CD14-positive monocyte (primary cell): Measurements from ENCODE around the gene YIPF4. TPM values are rescaled to one million over a fixed set of nuclear protein-coding genes. Genes with fewer than 3 reads are reported as not detected.

ENCODE experiments used
- DNase-seq, 3 donors: peaks; one replicate each; pipeline ENCODE4 v3.0.0-alpha.2; 2011 to 2022
- H2AFZ ChIP-seq: 2 replicates; pipeline ENCODE4 v1.6.0; 2012; ENCODE audit warnings: mild to moderate bottlenecking, low read depth, low read length, inconsistent platforms; ENCODE audit not compliant: insufficient read depth, poor library complexity, severe bottlenecking
- H3K27ac ChIP-seq, 2 donors: 1 replicate in 1 of 2; 2 replicates in 1 of 2; pipeline ENCODE4 v1.5.1; 2012 to 2013; ENCODE audit warnings: low read length in 2 of 2, control low read depth in 1 of 2, inconsistent platforms in 1 of 2, low read depth in 1 of 2, mild to moderate bottlenecking in 1 of 2
- H3K27me3 ChIP-seq, 2 donors: one replicate each; pipeline versions ENCODE4 v1.6.0 to v1.6.1; 2011 to 2013; ENCODE audit warnings: low read length in 2 of 2; ENCODE audit not compliant: control insufficient read depth in 2 of 2, insufficient read depth in 2 of 2
- H3K36me3 ChIP-seq, 2 donors: replicated peaks in 1 of 2; 1 replicate in 1 of 2; 2 replicates in 1 of 2; pipeline versions ENCODE4 v1.5.1 to v1.6.1; 2012 to 2013; ENCODE audit warnings: low read length in 2 of 2, control low read depth in 1 of 2, inconsistent platforms in 1 of 2, mild to moderate bottlenecking in 1 of 2; ENCODE audit not compliant: insufficient read depth in 2 of 2, control insufficient read depth in 1 of 2
- H3K4me1 ChIP-seq, 2 donors: 1 replicate in 1 of 2; 2 replicates in 1 of 2; pipeline versions ENCODE4 v1.5.1 to v1.6.1; 2012 to 2013; ENCODE audit warnings: low read length in 2 of 2, control low read depth in 1 of 2, inconsistent platforms in 1 of 2, mild to moderate bottlenecking in 1 of 2, moderate library complexity in 1 of 2; ENCODE audit not compliant: insufficient read depth in 2 of 2, control insufficient read depth in 1 of 2
- H3K4me2 ChIP-seq: replicated peaks from 2 replicates; pipeline ENCODE3; 2012; ENCODE audit warnings: low read length, moderate library complexity, mild to moderate bottlenecking; ENCODE audit not compliant: poor library complexity, severe bottlenecking; ENCODE audit errors: extremely low read depth
- H3K4me3 ChIP-seq, 3 experiments: fragments of 200-600 bp in 1 of 3; sonication (generic) in 1 of 3; replicated peaks in 1 of 3; 1 replicate in 2 of 3; 2 replicates in 1 of 3; pipeline ENCODE4 v1.5.1; 2011 to 2013; ENCODE audit warnings: low read length in 3 of 3, mild to moderate bottlenecking in 3 of 3, control low read depth in 2 of 3, low read depth in 2 of 3, inconsistent platforms in 1 of 3, moderate library complexity in 1 of 3
- H3K79me2 ChIP-seq: 2 replicates; pipeline ENCODE4 v1.6.0; 2012; ENCODE audit warnings: mild to moderate bottlenecking, control low read depth, inconsistent platforms, low read length, moderate library complexity; ENCODE audit not compliant: insufficient read depth
- H3K9ac ChIP-seq: 2 replicates; pipeline ENCODE4 v1.6.0; 2017; ENCODE audit warnings: low read length, mild to moderate bottlenecking; ENCODE audit not compliant: insufficient read depth, poor library complexity, severe bottlenecking
- H3K9me3 ChIP-seq, 2 donors: replicated peaks in 1 of 2; 1 replicate in 1 of 2; 2 replicates in 1 of 2; pipeline versions ENCODE4 v1.5.1 to v1.6.1; 2012 to 2013; ENCODE audit warnings: low read length in 2 of 2, control low read depth in 1 of 2; ENCODE audit not compliant: control insufficient read depth in 1 of 2, insufficient read depth in 1 of 2
- H4K20me1 ChIP-seq: 2 replicates; pipeline ENCODE4 v1.6.0; 2012; ENCODE audit warnings: mild to moderate bottlenecking, low read length, control low read depth, moderate library complexity; ENCODE audit not compliant: insufficient read depth
- H3K27ac Mint-ChIP-seq, 7 donors: one replicate each; pipeline ENCODE4 v1.8.0; 2020; ENCODE audit warnings: mild to moderate bottlenecking in 7 of 7, mixed read lengths in 7 of 7, moderate library complexity in 6 of 7, inconsistent platforms in 2 of 7
- H3K27me3 Mint-ChIP-seq, 3 donors: one replicate each; pipeline ENCODE4 v1.8.0; 2021 to 2022; ENCODE audit warnings: low read depth in 3 of 3, mild to moderate bottlenecking in 3 of 3, mixed read lengths in 3 of 3, moderate library complexity in 3 of 3, inconsistent platforms in 1 of 3
- H3K36me3 Mint-ChIP-seq, 2 donors: one replicate each; pipeline ENCODE4 v1.8.0; 2020; ENCODE audit warnings: mixed read lengths in 2 of 2, inconsistent platforms in 1 of 2, mild to moderate bottlenecking in 1 of 2
- H3K4me1 Mint-ChIP-seq: one replicate; pipeline ENCODE4 v1.8.0; 2020; ENCODE audit warnings: mild to moderate bottlenecking, mixed read lengths
- H3K4me3 Mint-ChIP-seq, 2 donors: one replicate each; pipeline ENCODE4 v1.8.0; 2020; ENCODE audit warnings: mild to moderate bottlenecking in 2 of 2, mixed read lengths in 2 of 2, moderate library complexity in 1 of 2
- H3K9me3 Mint-ChIP-seq, 7 donors: one replicate each; pipeline ENCODE4 v1.8.0; 2020 to 2022; ENCODE audit warnings: mixed read lengths in 7 of 7, mild to moderate bottlenecking in 6 of 7, moderate library complexity in 6 of 7, inconsistent platforms in 2 of 7
- CTCF ChIP-seq: fragments of 200-600 bp; IDR thresholded peaks from one replicate; pipeline ENCODE4 v1.8.0; 2022; ENCODE audit warnings: antibody characterized with exemption, mild to moderate bottlenecking
- WGBS: methylation state at CpG from one replicate; pipeline ENCODE4 v1.1.5; 2013; ENCODE audit warnings: missing lambda C conversion rate; ENCODE audit not compliant: insufficient coverage; 5-methylcytosine and 5-hydroxymethylcytosine counted together
- intact Hi-C, 2 donors: fragments of 100-400 bp; cut with micrococcal nuclease; formaldehyde crosslinking; loops; one replicate each; pipeline versions ENCODE4 v1.15.0 to v1.15.1; 2023
- polyA plus RNA-seq, 3 donors: library from polyadenylated mRNA; depleted of rRNA in 1 of 3; unstranded in 2 of 3; stranded (reverse) in 1 of 3; fragments of 300-500 nt in 2 of 3; fragments of >200 nt in 1 of 3; fragmentation: Illumina TruSeq in 2 of 3; gene quantifications; 1 replicate in 2 of 3; 2 replicates in 1 of 3; pipeline ENCODE4 v1.2.3, GENCODE V29; 2012 to 2021

YIPF4 gene
- polyA plus RNA-seq, 3 donors: 1.5 to 25.7 (median 20.0) TPM

- H3K9me3 ChIP-seq: no peaks in the 10 kb centered on the region
- Mint-ChIP-seq H3K27me3 (peaks cover 0 to 5% (median 0%) of the 10 kb centered on the region in 3 donors), H3K4me1 (peaks cover 22% of the 10 kb centered on the region), H3K36me3 (peaks cover 10 to 21% of the 10 kb centered on the region in 2 donors), H3K4me3 (peak overlapping the region; percentile 88 to 93), H3K27ac (peak overlapping the region; percentile 96 to 98 (median 97)), H3K9me3 (peaks cover 0 to 3% (median 0%) of the 10 kb centered on the region in 7 donors)
- intact Hi-C loops: no loop called here
- no peak for DNase-seq
- H3K9ac ChIP-seq: peak overlapping the region; percentile 98
- 82% methylated on average over 3 of the region's 5 CpGs for WGBS
- no peaks in the 10 kb centered on the region for H3K27me3 ChIP-seq
- peaks cover 13 to 25% of the 10 kb centered on the region in 2 donors for H3K4me1 ChIP-seq
- peaks cover 4 to 18% of the 10 kb centered on the region in 2 donors for H3K36me3 ChIP-seq
- H3K4me3 ChIP-seq: peak overlapping the region; percentile 65 to 86 (median 82)
- no peak for TF ChIP-seq CTCF
- H3K27ac ChIP-seq: peak overlapping the region; percentile 70 to 98
- H4K20me1 ChIP-seq: peaks cover 11% of the 10 kb centered on the region
- H3K79me2 ChIP-seq: peaks cover 51% of the 10 kb centered on the region
- H2AFZ ChIP-seq: peak overlapping the region; percentile 90
- peak overlapping the region; percentile 82 for H3K4me2 ChIP-seq
These were observed 386 bp upstream of the YIPF4 start for GRCh38 chr2:32277363-32277673.

GRCh38 chr2:32278478-32278853 lies 762 bp downstream of the YIPF4 start:
- Histone ChIP-seq H3K4me3 (peak overlapping the region; percentile 65 to 86 (median 82)), H2AFZ (peak overlapping the region; percentile 90), H3K27me3 (no peaks in the 10 kb centered on the region), H4K20me1 (peaks cover 20% of the 10 kb centered on the region), H3K4me1 (peaks cover 15 to 29% of the 10 kb centered on the region in 2 donors), H3K27ac (peak overlapping the region; percentile 70 to 98), H3K79me2 (peaks cover 62% of the 10 kb centered on the region), H3K4me2 (peak overlapping the region; percentile 82), H3K9ac (peak overlapping the region; percentile 98), H3K9me3 (no peaks in the 10 kb centered on the region), H3K36me3 (peaks cover 7 to 29% of the 10 kb centered on the region in 2 donors)
- H3K9me3 Mint-ChIP-seq: peaks cover 0 to 3% (median 0%) of the 10 kb centered on the region in 7 donors
- TF ChIP-seq CTCF: no peak
- DNase-seq: no peak
- peak overlapping the region; percentile 96 to 98 (median 97) for H3K27ac Mint-ChIP-seq
- peak overlapping the region; percentile 88 to 93 for H3K4me3 Mint-ChIP-seq
- H3K4me1 Mint-ChIP-seq: peaks cover 23% of the 10 kb centered on the region
- peaks cover 0 to 5% (median 0%) of the 10 kb centered on the region in 3 donors for H3K27me3 Mint-ChIP-seq
- WGBS: no CpG with 5 or more reads among the region's 6 CpGs
- peaks cover 15 to 32% of the 10 kb centered on the region in 2 donors for H3K36me3 Mint-ChIP-seq
- intact Hi-C loops: no loop called here
